Activated CD4-positive, alpha-beta T cell treated with anti-CD3 and anti-CD28 coated beads for 48 hours (primary cell): ENCODE results near the gene SLC16A12.
"Not testable (repeated sequence)": the region's sequence is repeated elsewhere in the genome, so short reads cannot be mapped to it uniquely, and the experiment has no call there.

ENCODE experiments used
- DNase-seq: peaks from one replicate; pipeline ENCODE4 v3.0.0-alpha.2; 2020

SLC16A12 gene

DNA sequence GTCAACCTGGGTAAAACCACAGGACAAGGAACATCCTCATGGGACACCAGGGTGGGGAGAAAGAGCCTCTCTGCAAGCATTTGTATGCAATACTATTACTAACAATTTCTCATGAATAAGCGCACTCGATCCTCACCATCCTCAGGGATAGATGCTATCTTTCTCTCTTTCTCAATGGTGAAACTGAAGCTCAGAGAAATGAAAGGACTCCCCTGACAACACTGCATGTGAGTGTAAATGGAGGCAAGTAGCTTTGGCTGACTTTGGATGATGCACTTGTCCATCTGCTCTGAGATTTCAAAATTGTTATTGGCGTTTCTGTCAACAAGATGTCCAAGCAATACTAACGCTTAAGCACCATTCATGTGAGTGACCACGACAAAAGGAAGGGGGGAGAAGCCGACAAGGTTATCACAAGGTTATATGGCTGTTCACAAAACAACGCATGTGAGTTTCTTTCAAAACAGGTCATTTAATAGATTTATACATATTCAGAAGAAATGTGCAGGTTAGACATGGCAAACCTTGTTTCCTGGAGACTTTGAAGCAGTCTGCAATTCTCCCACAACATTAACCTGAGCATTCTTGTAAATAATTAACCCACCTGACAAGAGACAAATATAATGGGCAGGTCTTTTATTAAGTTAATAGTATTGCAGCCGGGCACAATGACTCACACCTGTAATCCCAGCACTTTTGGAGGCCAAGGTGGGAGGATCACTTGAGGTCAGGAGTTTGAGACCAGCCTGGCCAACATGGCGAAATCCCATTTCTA is 67.0 kb downstream of the SLC16A12 start:
- DNase-seq = no peak

DNA sequence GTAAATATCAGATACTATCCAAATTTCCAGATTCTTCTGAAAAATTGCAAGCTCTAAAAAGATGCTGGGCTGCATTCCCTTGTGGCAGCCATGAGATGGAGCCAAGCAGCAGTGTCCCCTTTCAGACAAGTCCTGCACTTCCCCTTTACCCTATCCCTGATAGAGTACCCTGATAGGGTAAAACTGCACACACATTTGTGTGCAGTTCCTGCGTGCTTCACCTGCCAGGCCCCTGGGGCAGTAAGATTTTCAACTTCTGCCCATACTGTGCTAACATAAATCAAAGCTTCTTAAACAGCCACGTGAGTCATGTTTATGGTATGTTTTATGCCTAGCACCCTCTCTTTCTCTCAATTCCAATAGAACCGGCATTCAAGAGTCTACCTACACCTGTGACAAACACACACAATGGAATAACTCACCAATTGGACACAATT is 68.8 kb downstream of the SLC16A12 start:
- no peak for DNase-seq

DNA sequence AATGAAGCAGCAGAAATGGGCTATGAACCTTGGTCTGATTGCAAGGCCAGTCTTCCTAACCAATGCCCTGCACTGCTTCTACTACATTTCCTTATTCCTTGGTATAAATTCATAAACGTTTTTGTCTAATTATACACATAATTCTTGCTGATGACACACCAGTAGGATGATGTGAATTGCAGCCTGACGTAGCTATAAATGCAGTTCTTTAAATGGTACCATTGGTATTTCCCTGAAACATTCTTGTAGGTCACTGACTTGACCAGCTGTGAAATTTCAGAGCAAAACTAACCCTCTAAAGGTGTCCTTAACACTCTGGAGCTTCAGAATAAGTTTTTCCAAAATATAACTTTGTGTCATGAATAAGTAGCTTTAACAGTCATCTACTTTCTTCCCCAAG is 70.2 kb downstream of the SLC16A12 start:
- no peak for DNase-seq

DNA sequence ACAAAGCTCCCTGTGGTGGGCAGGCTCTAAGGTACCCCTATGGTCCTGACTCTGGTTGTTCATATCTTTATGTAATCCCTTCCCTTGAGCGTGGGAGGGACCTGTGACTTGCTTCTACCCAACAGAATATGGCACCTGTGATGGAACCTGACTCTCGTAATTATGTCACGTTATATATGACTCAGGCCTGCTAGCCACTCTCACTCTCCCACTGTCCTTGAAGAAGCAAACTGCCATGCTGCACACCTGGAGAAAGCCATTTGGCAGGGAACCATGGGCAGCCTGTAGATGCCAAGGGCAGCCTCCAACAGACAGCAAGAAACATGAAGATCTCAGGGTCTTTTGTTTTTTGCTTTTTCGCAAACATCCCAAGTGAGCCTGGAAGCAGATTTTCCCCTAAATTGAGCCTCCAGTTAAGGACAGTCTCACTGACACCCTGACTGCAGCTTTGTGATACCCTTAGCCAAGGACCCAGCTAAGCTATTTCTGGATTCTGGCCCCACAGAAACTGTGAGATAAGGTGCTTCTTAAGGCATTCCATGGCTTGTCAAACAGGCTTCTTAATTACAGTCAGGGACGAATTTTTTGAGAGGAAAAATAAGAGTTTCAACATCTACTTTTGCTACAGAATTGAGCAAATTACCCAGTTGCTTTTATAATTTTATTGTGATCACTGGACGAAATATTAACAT is 71.4 kb downstream of the SLC16A12 start:
- no peak for DNase-seq

DNA sequence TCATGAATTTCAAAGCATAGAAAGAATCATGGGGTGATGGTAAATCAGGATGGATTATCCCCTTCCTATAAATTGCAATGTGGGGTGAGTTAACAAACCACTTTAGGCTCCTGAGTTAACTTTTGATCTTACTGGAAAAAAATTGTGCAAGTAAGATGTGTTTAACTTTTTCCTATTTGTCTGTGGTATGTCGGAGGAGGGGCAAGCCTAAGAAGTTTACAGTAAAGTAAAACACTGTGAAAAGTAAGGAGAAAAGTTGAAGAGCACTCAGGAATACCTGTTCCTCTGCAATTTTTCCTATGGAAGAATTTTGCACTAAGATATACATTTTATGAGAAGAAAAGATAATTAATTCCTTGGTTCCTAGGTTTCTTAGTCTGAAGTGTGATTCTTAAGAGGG is 76.6 kb downstream of the SLC16A12 start:
- no peak for DNase-seq

DNA sequence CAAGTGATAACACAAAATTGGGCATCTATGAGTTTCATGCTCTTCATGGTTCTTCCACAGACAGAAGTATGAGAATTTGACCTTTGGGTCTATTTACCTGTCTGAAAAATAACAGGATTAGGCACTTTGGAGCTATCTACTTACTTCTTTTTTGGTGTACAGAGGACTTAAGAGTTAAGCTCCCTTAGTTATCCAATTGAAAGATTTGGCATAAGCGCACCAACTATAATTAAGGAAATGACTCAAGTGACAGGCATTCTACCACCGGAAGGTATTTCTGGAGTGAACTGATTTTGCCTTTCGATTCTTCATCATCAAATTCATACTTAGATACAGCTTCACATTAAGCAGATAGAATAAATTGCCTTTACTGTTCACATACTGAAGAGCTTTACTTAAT is 77.1 kb downstream of the SLC16A12 start:
- no peak for DNase-seq

DNA sequence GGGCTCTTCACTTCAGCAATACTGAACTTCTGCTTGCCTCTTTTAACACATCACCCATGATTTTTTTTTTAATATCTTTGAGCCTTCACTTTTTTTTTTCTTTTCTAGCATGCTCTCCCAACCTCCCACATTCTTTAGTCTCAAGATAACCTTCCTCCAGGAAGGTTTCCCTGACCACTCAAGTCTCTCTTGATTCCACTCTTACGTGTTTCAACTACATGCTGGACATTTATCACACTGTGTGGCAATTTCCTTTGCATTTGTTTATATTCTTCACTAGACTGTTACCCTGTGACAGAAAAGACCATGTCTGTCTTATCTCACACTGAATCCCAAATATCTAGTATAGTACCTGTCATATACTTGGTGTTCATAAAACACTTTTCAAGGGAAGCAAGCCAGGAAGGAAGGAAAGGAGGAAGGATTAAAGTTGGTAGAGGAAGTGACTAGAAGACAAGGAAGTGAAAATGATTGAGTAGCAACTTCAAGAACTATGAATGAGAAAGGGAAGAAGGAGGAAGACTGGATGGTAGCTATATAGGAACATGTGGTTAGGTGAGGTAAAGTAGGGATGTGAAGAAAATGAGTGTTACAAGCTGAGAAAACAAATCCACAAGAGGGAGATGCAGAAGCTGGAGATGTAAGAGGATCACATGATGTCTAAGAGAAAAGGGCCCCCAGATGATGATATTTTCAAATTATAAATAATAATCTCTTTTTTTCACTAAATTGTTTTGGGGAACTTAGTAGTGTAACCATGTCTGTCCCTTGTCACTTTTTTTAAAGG is 80.6 kb downstream of the SLC16A12 start:
- no peak for DNase-seq

DNA sequence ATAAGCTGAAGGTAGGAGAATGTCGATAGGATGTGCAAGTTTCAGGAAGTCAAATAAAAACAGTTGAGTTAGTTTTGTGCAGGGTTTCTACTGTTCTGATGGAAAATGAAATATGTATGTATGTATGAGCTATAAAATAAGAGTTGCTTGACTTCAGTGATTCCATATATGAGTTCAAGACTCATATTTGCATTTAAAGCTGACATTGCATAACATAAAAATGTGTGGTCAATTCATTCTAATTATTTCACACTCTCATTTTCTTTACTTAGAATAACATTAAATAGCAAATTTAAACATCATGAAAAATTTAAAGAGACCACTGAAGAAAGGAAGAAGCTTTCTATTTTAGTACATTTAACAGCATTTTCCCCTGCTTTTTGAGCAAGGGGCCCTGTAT is 83.2 kb downstream of the SLC16A12 start:
- DNase-seq = no peak

DNA sequence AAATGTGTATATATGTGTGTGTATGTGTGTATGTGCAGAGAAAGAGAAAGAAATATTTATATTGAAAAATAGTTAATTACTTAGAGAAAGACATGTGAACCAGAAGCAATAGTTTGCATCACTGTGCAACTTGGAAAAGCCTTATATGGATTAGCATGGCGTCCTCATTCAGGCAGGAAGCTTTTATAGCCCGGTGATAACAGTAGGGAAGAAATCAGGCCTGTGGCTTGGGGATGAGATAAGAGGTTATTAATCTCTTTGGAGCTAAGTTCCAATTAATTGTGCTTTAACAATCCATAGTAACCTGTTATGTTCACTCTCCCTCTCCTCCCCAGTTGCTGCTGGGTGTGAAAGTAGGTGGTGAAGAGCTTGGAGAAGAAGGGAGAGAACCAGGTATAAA is 84.5 kb downstream of the SLC16A12 start:
- DNase-seq = no peak

DNA sequence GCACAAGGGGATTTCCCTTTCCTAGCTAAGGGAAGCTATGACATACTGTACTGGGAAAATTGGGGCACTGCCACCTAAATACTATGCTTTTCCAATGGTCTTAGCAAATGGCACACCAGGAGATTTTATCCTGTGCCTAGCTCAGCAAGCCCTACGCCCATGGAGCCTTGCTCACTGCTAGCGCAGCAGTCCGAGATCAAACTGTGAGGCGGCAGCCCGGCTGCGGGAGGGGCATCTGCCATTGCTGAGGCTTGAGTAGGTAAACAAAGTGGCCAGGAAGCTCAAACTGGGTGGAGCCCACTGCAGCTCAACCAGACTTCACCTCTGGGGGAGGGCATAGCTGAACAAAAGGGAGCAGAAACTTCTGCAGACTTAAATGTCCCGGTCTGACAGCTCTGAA is 90.6 kb downstream of the SLC16A12 start:
- not testable (repeated sequence) for DNase-seq

DNA sequence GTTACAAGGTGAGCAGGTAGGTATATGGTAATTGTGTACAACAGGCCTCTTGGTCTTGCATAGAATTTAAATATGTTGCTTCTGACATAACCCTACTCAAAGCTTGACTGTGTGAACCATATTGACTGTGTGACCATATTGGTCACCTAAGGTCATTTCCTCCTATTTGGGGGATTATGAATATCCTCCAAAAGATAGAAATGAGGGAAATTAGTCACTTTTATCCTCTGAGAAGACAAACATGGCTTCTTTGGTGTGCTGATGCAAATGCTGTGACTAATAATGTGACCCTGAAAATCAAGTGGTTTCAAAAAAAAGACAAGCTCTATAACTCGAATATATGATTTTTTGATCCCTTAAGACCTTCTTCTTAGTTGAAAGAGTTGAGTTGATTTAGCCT is 93.1 kb downstream of the SLC16A12 start:
- DNase-seq = no peak

DNA sequence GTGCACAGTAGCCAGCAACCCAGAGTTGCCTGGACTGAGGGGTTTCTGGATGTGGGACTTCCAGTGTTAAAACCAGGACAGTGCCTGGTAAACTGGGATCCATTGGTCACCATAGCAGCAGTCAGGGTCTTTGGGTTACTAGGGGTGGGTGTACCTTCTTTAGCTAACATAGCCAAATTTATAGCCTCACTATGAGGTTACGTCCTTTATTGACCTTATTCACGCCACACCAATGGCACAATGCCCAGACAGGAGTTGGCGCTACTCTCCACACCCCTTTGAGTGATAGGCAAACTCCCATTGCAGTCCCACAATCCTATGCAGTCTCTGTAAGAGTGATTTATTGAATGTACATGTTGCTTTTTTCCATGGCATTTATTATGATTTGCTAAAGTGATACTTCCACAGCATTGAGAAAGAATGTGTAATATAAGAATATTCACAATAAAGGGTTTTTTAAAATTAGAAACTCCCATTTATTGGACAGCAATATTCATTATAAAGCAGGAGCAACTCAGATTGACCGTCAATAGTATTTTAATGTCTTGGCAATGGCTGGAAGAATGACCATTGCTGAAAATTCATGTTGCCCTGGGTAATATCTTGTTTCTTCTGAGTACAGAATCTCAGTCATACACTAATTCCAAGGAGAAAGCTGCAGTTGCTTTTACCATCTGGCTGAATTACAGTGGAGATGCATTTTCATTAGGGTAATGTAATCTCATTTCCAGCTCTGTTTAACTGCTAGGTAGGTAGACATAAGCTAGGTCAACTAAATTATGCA is 95.0 kb downstream of the SLC16A12 start:
- no peak for DNase-seq

DNA sequence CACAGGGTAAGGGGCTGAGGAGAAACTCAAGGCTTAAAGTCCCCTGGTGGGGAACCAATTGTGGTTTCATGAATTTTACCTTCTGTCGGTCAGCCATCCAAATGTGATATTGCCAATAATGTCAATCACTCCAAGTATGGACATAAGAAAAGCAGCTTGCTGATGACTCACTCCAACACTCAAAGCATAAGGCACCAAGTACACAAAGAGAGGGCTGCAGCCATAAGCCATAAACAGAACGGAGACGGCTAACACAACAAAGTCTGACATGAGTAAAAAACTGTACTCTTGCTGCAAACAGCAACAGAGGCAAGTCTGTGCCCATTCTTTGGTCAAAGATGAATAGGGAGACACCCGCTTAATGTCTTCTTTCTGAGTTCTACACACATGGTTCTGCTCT is 96.9 kb downstream of the SLC16A12 start:
- no peak for DNase-seq

DNA sequence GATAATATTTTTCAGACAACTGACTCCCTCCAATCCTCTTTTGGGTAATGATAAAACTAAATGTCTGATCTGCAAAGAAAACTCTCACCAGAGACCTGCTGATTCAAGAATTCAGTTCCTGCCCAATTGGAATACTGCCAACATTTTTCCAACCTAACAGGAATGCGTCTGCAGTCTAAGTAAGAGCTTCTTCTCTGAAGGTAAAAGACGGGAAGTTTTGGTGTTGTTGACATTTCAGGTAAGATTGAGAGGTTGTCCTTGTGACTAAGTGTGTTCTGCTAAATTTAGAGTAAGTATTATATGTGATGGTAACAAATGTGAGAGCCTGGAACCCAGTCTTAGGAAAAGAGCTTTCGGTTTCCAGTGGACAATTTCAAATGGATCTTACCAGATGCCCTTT is 103.4 kb downstream of the SLC16A12 start:
- DNase-seq = no peak

DNA sequence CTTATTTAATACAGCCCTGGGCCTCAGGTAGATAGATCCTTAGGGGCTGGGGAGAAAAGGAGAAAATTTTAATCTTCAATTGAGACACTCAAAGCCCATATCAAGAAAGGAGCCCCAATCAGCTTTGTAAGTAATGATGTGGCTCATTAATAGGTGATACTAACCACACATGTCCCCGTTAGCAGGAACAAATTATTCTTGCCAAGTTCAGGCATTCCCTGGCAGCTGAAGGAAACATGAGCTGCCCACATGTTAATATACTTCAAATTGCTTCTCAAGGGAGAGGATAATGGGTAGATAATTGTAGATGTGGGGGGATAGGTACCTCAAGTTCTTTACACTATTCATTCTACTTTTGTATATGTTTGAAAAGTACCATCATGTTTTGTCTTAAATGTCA is 106.5 kb downstream of the SLC16A12 start:
- no peak for DNase-seq

DNA sequence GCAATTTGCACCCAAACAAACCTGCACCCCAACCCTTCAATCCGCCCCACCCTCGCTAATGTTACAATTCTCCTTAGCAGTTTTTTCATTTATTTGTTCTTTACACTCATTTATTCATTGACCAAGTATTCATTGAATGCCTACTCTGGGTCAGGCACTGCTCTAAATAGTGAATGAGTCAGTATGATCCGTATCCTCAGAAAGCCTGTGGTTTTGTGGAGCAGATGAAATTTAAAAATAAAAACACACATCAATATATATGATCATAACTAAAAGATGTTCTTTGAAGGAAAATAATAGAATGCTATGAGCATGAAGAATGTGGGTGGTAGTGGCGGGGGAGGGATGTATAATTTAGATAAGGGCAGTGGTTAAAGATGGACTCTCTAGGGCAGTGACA is 107.8 kb downstream of the SLC16A12 start:
- DNase-seq = no peak

DNA sequence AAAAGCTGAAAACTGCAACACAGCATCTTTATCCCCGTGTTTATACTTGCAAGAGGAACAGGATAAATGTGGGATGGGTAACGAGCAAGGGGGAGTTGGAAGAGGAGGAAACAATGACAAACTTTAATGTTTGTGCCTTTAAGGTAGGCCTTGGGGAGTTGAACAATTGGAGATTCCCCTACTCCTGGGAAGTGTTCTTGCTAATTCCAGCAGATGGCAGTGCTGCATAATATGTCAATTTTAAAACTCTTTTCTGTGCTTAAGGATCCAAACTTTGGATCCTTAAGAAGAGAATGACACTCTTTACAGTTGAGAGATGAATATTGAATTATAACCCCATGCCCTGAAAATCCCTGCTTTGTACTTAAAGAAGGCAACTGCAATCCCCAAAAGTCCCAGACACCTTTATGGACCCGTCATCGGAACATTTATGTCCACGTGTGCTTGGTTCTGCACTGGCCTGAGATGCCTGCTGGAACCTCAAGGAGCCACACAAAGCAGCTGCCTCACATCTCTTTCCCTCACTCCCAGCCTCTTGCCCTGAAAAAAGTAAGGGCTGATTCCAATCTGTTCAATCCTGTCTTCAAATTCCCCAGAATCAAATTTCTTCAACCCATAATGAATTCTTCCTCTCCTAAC is 109.0 kb downstream of the SLC16A12 start:
- DNase-seq = no peak

DNA sequence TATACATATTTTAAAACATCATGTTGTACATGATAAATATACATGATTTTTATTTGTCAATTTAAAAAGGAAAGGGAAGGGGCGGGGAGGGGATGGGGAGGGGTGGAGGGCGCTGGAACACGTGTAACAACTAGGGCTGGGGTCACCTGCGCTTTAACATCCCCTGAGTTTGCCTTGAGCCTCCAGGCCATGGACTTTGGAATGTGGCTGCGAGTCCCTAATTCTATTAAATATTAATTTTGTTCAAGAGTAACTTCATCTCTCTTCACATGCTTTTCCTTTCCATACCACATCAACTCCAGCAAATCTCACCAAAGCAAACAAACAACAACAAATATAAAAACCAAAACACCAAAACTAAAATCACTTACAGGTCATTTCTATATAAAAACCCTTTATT is 110.4 kb downstream of the SLC16A12 start:
- DNase-seq = no peak

DNA sequence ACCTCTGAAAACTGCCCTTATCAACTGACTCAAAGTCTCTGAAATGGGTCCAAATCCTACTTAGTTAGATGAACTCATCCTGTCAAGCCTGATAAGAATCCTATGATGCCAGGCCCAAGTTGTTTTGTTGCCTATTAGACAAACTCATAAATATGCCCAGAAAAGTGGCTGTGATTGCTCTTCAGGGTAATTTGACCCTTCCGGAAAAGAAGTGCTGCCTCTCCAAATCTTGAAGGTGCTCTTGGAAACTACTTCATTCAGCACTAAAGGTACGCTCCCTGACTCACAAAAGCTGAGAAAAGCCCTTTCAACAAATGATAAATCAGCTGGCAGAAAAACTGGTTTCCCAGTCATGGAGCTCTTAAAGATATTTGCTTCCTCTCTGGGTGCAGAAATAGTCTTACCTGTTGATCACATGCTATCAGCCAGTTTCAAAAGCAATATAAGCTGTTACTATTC is 114.3 kb downstream of the SLC16A12 start:
- no peak for DNase-seq

DNA sequence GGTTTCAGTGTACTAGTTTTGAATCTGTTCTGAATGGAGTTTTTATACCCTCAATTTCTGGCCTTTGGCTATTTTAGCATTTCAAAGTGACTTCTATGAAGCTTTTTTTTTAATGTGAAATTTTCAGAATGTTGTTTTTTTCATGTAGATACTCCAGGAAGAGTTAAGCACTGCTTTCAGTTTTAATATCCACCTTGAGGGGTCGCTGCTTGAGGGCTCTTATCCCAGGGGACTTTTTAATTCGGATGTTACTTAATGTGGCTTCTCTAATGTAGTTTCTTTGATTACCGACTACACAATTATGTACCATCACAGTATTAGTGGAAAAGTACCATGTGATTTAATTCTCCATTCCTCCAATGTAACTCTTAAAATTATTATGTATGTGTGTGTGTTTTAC is 115.8 kb downstream of the SLC16A12 start:
- DNase-seq = no peak

DNA sequence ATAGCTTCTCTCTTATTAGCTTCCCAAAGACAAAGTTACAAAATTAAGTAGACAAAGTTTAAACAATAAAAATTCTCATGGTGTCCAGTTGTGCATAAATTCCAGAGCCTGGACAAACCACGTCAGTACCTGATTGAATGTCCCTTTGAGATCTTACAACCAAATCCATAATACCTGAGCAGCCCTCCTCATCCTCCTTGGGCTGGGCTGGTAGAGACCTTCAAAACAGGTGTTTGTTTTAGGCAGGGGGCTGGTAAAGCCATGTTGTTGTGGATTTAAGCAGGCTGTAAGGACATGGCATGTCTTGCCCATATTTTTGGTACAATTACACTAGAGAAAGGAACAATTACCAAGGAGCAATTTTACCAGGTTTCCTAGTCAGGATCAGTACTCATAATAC is 118.9 kb downstream of the SLC16A12 start:
- no peak for DNase-seq
